Liver (tissue), 9 donors: Measurements from ENCODE around the gene TMEM178B. TPM values are rescaled to one million over a fixed set of nuclear protein-coding genes. Genes with fewer than 3 reads are reported as not detected.

Source experiments
- DNase-seq: peaks from one replicate; pipeline ENCODE4 v3.0.0-alpha.2; 2017; ENCODE audit warnings: low spot score
- H3K27ac ChIP-seq, 2 donors: one replicate each; pipeline ENCODE4 v1.7.0; 2013; ENCODE audit warnings: inconsistent platforms in 2 of 2, low read length in 2 of 2, control low read depth in 1 of 2, low read depth in 1 of 2, mild to moderate bottlenecking in 1 of 2
- H3K27me3 ChIP-seq, 4 donors: one replicate each; pipeline versions ENCODE4 v1.6.1 to v1.7.0; 2013; ENCODE audit warnings: low read length in 3 of 4, inconsistent platforms in 1 of 4, mild to moderate bottlenecking in 1 of 4, moderate library complexity in 1 of 4; ENCODE audit not compliant: control insufficient read depth in 4 of 4, insufficient read depth in 4 of 4
- H3K36me3 ChIP-seq, 4 donors: one replicate each; pipeline versions ENCODE4 v1.6.1 to v1.7.0; 2013; ENCODE audit warnings: low read length in 3 of 4, mild to moderate bottlenecking in 3 of 4, low read depth in 1 of 4, moderate library complexity in 1 of 4; ENCODE audit not compliant: control insufficient read depth in 4 of 4, insufficient read depth in 3 of 4
- H3K4me1 ChIP-seq, 4 donors: one replicate each; pipeline versions ENCODE4 v1.6.1 to v1.7.0; 2013; ENCODE audit warnings: low read length in 3 of 4, mild to moderate bottlenecking in 3 of 4, moderate library complexity in 1 of 4; ENCODE audit not compliant: control insufficient read depth in 4 of 4, insufficient read depth in 4 of 4
- H3K4me3 ChIP-seq, 3 donors: one replicate each; pipeline versions ENCODE4 v1.6.1 to v1.7.0; 2013; ENCODE audit warnings: low read length in 3 of 3, control low read depth in 1 of 3, low read depth in 1 of 3, mild to moderate bottlenecking in 1 of 3
- H3K9ac ChIP-seq, 2 donors: one replicate each; pipeline ENCODE4 v1.7.0; 2013; ENCODE audit warnings: low read length in 2 of 2, mild to moderate bottlenecking in 2 of 2, moderate library complexity in 2 of 2, control low read depth in 1 of 2, low read depth in 1 of 2
- H3K9me3 ChIP-seq, 4 donors: one replicate each; pipeline versions ENCODE4 v1.6.1 to v1.7.0; 2013; ENCODE audit warnings: low read length in 3 of 4; ENCODE audit not compliant: control insufficient read depth in 4 of 4
- EGR1 ChIP-seq, 2 donors: IDR thresholded peaks; 2 replicates each; pipeline ENCODE4 v1.6.1; 2016 to 2018; ENCODE audit warnings: antibody characterized with exemption in 2 of 2, low read depth in 2 of 2
- FOXA1 ChIP-seq: IDR thresholded peaks from 2 replicates; pipeline ENCODE4 v1.6.1; 2016; ENCODE audit warnings: antibody characterized with exemption
- GABPA ChIP-seq, 2 donors: IDR thresholded peaks in 1 of 2; conservative IDR thresholded peaks in 1 of 2; 2 replicates each; pipeline ENCODE4 v1.6.1; 2016; ENCODE audit warnings: antibody characterized with exemption in 2 of 2, mild to moderate bottlenecking in 1 of 2, moderate library complexity in 1 of 2
- HNF4A ChIP-seq, 2 donors: conservative IDR thresholded peaks; 2 replicates each; pipeline ENCODE4 v1.6.1; 2016; ENCODE audit warnings: antibody characterized with exemption in 2 of 2, mild to moderate bottlenecking in 2 of 2
- NR2F2 ChIP-seq: IDR thresholded peaks from 2 replicates; pipeline ENCODE4 v1.6.1; 2016; ENCODE audit warnings: antibody characterized with exemption
- RAD21 ChIP-seq, 2 donors: IDR thresholded peaks; 2 replicates each; pipeline ENCODE4 v1.6.1; 2016; ENCODE audit warnings: antibody characterized with exemption in 2 of 2, mild to moderate bottlenecking in 2 of 2
- SP1 ChIP-seq: IDR thresholded peaks from 2 replicates; pipeline ENCODE4 v1.6.1; 2018; ENCODE audit warnings: antibody characterized with exemption, mild to moderate bottlenecking
- ZBTB33 ChIP-seq: IDR thresholded peaks from 2 replicates; pipeline ENCODE4 v1.6.1; 2016; ENCODE audit warnings: antibody characterized with exemption
- WGBS: extraction: QIAGEN DNeasy Blood & Tissue Kit; methylation state at CpG from one replicate; pipeline ENCODE4 v1.1.7; 2013; 5-methylcytosine and 5-hydroxymethylcytosine counted together
- polyA plus RNA-seq, 2 donors: library from polyadenylated mRNA; stranded (reverse) in 1 of 2; unstranded in 1 of 2; fragments of 200-250 nt in 1 of 2; fragments of >200 nt in 1 of 2; fragmentation: Nextera tagmentation in 1 of 2; extraction: Ambion mirVana in 1 of 2; gene quantifications; one replicate each; pipeline versions ENCODE4 v1.2.1 to v1.2.3, GENCODE V29; 2013 to 2015
- total RNA-seq, 2 donors: library from RNA; depleted of rRNA; stranded (reverse); fragments of >200 nt; gene quantifications; one replicate each; pipeline ENCODE4 v1.2.3, GENCODE V29; 2014
- TF ChIP-seq, protein P1 (sequence below): IDR thresholded peaks from 2 replicates; pipeline ENCODE4 v1.6.1; 2016; ENCODE audit warnings: antibody characterized with exemption
- TF ChIP-seq, protein P2 (sequence below): fragments of 150-350 bp; IDR thresholded peaks from 2 replicates; pipeline ENCODE4 v1.5.1; 2017; ENCODE audit warnings: improper control_type of control experiment, low read depth, low read length; ENCODE audit not compliant: missing input control
- donor health status: healthy.
- donor health status: healthy.
- donor health status: healthy.
- donor health status: healthy.
- donor health status: healthy.

The TMEM178B gene
- total and polyA plus RNA-seq, 4 donors, result under 0.01 to 0.02 (median under 0.01) TPM; not detected in 1

- 68% methylated on average over 4 of the region's 4 CpGs for WGBS
These were observed 82.5 kb downstream of the TMEM178B start for GRCh38 chr7:141156407-141156806.

DNA sequence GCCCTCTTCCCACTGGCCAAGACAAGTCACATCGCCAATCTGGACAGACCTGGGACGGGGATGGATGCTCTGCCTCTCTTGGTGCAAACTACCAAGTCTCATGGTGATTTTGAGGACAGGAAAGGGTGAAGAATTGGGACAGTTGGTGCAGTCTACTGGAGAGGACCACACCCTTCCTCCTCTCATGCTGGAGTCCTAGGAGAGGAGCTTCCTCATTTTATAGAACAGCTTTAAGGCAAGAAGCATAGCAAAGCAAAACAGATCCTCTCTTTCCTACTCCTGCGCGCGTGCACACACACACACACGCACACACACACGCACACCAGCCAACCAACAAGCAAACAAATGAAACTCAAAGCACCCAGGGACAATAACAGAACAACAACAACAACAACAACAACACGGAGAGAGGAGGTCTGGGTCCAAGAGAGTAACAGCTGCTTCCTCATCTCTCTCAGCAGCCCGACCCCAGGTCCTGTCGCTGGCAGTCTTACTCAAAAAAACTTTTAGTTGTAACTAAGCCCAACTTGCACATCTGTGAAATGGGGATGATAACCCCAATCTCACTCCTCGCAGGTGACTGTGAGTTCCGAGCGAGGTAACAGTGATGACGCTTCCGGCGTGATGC is 83.4 kb downstream of the TMEM178B start:
- Histone ChIP-seq H3K9me3 (no peaks in the 10 kb centered on the region), H3K4me3 (no peak overlapping the region), H3K27me3 (peaks cover 0 to 3% (median 0%) of the 10 kb centered on the region in 4 donors), H3K36me3 (no peaks in the 10 kb centered on the region), H3K9ac (no peak overlapping the region), H3K4me1 (no peaks in the 10 kb centered on the region), H3K27ac (no peak overlapping the region)
- WGBS, result 85% methylated on average over 16 of the region's 16 CpGs
- TF ChIP-seq NR2F2 (no peak), ZBTB33 (no peak), HNF4A (conservative IDR thresholded peaks at IDR 0.05) (no peak), GABPA (IDR thresholded peaks at IDR 0.05 in 1 of 2, conservative IDR thresholded peaks at IDR 0.05 in 1 of 2) (no peak)
- TF ChIP-seq, protein P1, sequence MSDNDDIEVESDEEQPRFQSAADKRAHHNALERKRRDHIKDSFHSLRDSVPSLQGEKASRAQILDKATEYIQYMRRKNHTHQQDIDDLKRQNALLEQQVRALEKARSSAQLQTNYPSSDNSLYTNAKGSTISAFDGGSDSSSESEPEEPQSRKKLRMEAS, result no peak
- no peak for DNase-seq

More at GRCh38 chr7:141156407-141156806, 82.5 kb downstream of the TMEM178B start:
- no peak for DNase-seq
- Histone ChIP-seq H3K27ac (no peak overlapping the region), H3K36me3 (no peaks in the 10 kb centered on the region), H3K4me3 (no peak overlapping the region), H3K27me3 (peaks cover 0 to 3% (median 0%) of the 10 kb centered on the region in 4 donors), H3K4me1 (no peaks in the 10 kb centered on the region), H3K9me3 (no peaks in the 10 kb centered on the region), H3K9ac (no peak overlapping the region)
- no peak for TF ChIP-seq FOXA1
- TF ChIP-seq SP1, result no peak
- no peak for TF ChIP-seq EGR1 (IDR thresholded peaks at IDR 0.05; ENCODE audit: low read depth in 2 of 2)
- TF ChIP-seq GABPA (IDR thresholded peaks at IDR 0.05 in 1 of 2, conservative IDR thresholded peaks at IDR 0.05 in 1 of 2), result no peak
- TF ChIP-seq, protein P1, result no peak
- TF ChIP-seq RAD21 (IDR thresholded peaks at IDR 0.05), result no peak

DNA sequence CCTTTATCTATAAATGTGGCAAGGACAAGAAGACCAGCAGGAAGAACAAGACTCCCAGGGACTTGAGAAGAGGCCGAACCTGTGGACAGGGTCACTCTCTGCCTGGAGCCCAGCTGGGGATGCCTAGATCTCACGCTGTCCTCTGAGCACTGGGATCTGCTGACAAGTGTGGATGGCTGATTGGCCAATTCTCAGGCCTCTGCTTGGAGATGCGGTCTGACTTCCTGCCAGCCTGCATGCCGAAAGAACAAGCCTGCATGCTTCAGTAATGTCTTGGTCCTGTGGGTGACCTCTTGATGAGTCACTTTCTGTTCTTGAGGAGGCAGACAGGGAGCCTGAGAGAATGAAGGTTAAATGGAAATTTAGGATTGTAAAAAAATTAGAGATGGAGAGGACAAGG is 84.7 kb downstream of the TMEM178B start:
- Histone ChIP-seq H3K27me3 (peaks cover 0 to 3% (median 0%) of the 10 kb centered on the region in 4 donors), H3K4me3 (no peak overlapping the region), H3K9me3 (no peaks in the 10 kb centered on the region), H3K9ac (no peak overlapping the region), H3K4me1 (no peaks in the 10 kb centered on the region), H3K36me3 (no peaks in the 10 kb centered on the region), H3K27ac (no peak overlapping the region)
- no peak for DNase-seq
- WGBS, result 61% methylated on average over 4 of the region's 4 CpGs
- TF ChIP-seq GABPA (IDR thresholded peaks at IDR 0.05 in 1 of 2, conservative IDR thresholded peaks at IDR 0.05 in 1 of 2) (no peak), ZBTB33 (no peak), EGR1 (IDR thresholded peaks at IDR 0.05; ENCODE audit: low read depth in 2 of 2) (no peak)
- TF ChIP-seq, protein P2, sequence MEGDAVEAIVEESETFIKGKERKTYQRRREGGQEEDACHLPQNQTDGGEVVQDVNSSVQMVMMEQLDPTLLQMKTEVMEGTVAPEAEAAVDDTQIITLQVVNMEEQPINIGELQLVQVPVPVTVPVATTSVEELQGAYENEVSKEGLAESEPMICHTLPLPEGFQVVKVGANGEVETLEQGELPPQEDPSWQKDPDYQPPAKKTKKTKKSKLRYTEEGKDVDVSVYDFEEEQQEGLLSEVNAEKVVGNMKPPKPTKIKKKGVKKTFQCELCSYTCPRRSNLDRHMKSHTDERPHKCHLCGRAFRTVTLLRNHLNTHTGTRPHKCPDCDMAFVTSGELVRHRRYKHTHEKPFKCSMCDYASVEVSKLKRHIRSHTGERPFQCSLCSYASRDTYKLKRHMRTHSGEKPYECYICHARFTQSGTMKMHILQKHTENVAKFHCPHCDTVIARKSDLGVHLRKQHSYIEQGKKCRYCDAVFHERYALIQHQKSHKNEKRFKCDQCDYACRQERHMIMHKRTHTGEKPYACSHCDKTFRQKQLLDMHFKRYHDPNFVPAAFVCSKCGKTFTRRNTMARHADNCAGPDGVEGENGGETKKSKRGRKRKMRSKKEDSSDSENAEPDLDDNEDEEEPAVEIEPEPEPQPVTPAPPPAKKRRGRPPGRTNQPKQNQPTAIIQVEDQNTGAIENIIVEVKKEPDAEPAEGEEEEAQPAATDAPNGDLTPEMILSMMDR, result no peak
